Measurements from ENCODE around the gene ARID1B. TPM values are rescaled to one million over a fixed set of nuclear protein-coding genes. Genes with fewer than 3 reads are reported as not detected.

The ARID1B gene
- total RNA-seq, 6 experiments from 2014 or later = 23.2 to 35.3 (median 30.7) TPM

GRCh38 chr6:156998794-156999330 lies 221.7 kb downstream of the ARID1B start:
- no peaks in the 10 kb centered on the region for H3K36me3 ChIP-seq
- H3K27me3 ChIP-seq = no peaks in the 10 kb centered on the region
- no peak overlapping the region for H3K4me3 ChIP-seq
- H3K9me3 ChIP-seq = no peaks in the 10 kb centered on the region
- no peak for DNase-seq
- ATAC-seq = no peak
- H3K27ac ChIP-seq = no peak overlapping the region
- WGBS (ENCODE audit: insufficient coverage, low coverage, low lambda C conversion rate, missing lambda C conversion rate) = 93% methylated on average over 4 of the region's 7 CpGs
- intact Hi-C loops (cut with DNase I) = no loop called here
- TF ChIP-seq POLR2A (IDR thresholded peaks at IDR 0.05) = no peak
- no peak for TF ChIP-seq CTCF (IDR thresholded peaks at IDR 0.05)
- peaks cover 0 to 3% (median 0%) of the 10 kb centered on the region in 4 donors for H3K4me1 ChIP-seq

DNA sequence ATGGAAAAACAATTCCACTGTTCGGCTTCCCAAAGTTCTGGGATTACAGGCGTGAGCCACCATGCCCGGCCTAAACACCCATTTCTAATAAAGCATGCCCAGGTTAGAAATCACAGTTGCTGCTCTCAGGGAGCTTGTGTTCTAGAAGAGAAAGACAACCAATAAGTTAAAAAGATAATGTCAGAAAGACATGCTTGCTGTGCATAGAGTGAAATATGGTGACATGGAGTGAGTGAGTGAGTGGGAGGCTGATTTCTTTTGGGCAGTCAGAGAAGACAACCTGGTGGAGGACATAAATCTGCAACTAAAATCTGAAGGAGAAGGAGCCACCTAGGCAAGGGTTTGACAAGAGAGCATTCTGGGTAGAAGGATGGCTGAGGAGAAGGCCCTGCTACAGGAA lies 222.6 kb downstream of the ARID1B start:
- no peak for ATAC-seq
- intact Hi-C loops (cut with DNase I) = no loop called here
- H3K27ac ChIP-seq = no peak overlapping the region
- no peaks in the 10 kb centered on the region for H3K36me3 ChIP-seq
- H3K27me3 ChIP-seq = no peaks in the 10 kb centered on the region
- no peak for DNase-seq
- H3K4me1 ChIP-seq = peaks cover 0 to 3% (median 0%) of the 10 kb centered on the region in 4 donors
- WGBS (ENCODE audit: insufficient coverage, low coverage, low lambda C conversion rate, missing lambda C conversion rate) = 100% methylated on average over 3 of the region's 3 CpGs
- TF ChIP-seq POLR2A (IDR thresholded peaks at IDR 0.05) (no peak), CTCF (IDR thresholded peaks at IDR 0.05) (no peak)
- H3K9me3 ChIP-seq = no peaks in the 10 kb centered on the region
- no peak overlapping the region for H3K4me3 ChIP-seq

DNA sequence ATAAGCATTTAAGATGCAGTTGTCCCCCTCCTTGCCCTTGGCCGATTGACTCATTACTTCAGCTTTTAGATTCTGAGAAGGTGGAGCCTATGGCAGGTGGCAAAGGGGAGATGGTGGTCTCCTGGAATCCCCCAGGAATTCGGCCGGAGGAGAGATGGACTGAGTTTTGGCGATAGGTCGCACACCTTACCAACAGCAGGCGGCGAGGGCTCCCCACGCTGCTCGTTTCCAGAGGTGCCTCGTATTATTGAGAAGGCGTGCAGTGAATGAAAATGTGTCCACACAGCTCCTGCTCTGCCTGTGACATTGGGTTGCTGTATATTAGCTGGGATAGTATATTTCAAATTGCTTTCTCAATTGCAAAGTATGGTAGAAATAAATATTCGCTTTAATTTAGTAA lies 224.5 kb downstream of the ARID1B start:
- no peaks in the 10 kb centered on the region for H3K36me3 ChIP-seq
- no peaks in the 10 kb centered on the region for H3K9me3 ChIP-seq
- DNase-seq (no peak), ATAC-seq (no peak)
- H3K27me3 ChIP-seq = no peaks in the 10 kb centered on the region
- intact Hi-C loops (cut with DNase I) = no loop called here
- WGBS (ENCODE audit: insufficient coverage, low coverage, low lambda C conversion rate, missing lambda C conversion rate) = 90% methylated on average over 10 of the region's 12 CpGs
- TF ChIP-seq CTCF (IDR thresholded peaks at IDR 0.05) (no peak), POLR2A (IDR thresholded peaks at IDR 0.05) (no peak)
- no peak overlapping the region for H3K4me3 ChIP-seq
- no peak overlapping the region for H3K27ac ChIP-seq
- H3K4me1 ChIP-seq = peaks cover 0 to 3% (median 0%) of the 10 kb centered on the region in 4 donors

GRCh38 chr6:157002774-157003173 lies 225.6 kb downstream of the ARID1B start:
- 100% methylated on average over 1 of the region's 1 CpG for WGBS (ENCODE audit: insufficient coverage, low coverage, low lambda C conversion rate, missing lambda C conversion rate)
- no peaks in the 10 kb centered on the region for H3K9me3 ChIP-seq
- no peaks in the 10 kb centered on the region for H3K27me3 ChIP-seq
- TF ChIP-seq POLR2A (IDR thresholded peaks at IDR 0.05) = no peak
- no peak for TF ChIP-seq CTCF (IDR thresholded peaks at IDR 0.05)
- no peaks in the 10 kb centered on the region for H3K36me3 ChIP-seq
- no peak overlapping the region for H3K4me3 ChIP-seq
- no peak for ATAC-seq
- H3K4me1 ChIP-seq = no peaks in the 10 kb centered on the region
- H3K27ac ChIP-seq = no peak overlapping the region
- DNase-seq = no peak
- intact Hi-C loops (cut with DNase I) = no loop called here

GRCh38 chr6:157005940-157006339 lies 228.8 kb downstream of the ARID1B start:
- ATAC-seq (no peak), DNase-seq (no peak)
- 45% methylated on average over 2 of the region's 2 CpGs for WGBS (ENCODE audit: insufficient coverage, low coverage, low lambda C conversion rate, missing lambda C conversion rate)
- no peak for TF ChIP-seq CTCF (IDR thresholded peaks at IDR 0.05)
- TF ChIP-seq POLR2A (IDR thresholded peaks at IDR 0.05) = no peak
- H3K36me3 ChIP-seq = no peaks in the 10 kb centered on the region
- no peaks in the 10 kb centered on the region for H3K4me1 ChIP-seq
- no peaks in the 10 kb centered on the region for H3K9me3 ChIP-seq
- H3K4me3 ChIP-seq = no peak overlapping the region
- no peak overlapping the region for H3K27ac ChIP-seq
- intact Hi-C loops (cut with DNase I) = no loop called here
- H3K27me3 ChIP-seq = no peaks in the 10 kb centered on the region
